Chondrocyte (in vitro differentiated cells): ENCODE data around the gene SPINK8. TPM values are rescaled to one million over a fixed set of nuclear protein-coding genes. Genes with fewer than 3 reads are reported as not detected.
"Not testable (repeated sequence)": the region's sequence is repeated elsewhere in the genome, so short reads cannot be mapped to it uniquely, and the experiment has no call there.

Experiments
- DNase-seq: peaks from one replicate; pipeline ENCODE4 v3.0.0; 2021; ENCODE audit warnings: mixed read lengths, low spot score
- H3K27ac Mint-ChIP-seq: one replicate; pipeline ENCODE4 v1.8.0; 2021; ENCODE audit warnings: mild to moderate bottlenecking, moderate library complexity, mixed read lengths; ENCODE audit not compliant: unreplicated experiment
- H3K27me3 Mint-ChIP-seq: 2 replicates; pipeline ENCODE4 v1.8.0; 2021; ENCODE audit warnings: low read depth, mixed read lengths
- H3K36me3 Mint-ChIP-seq: 2 replicates; pipeline ENCODE4 v1.8.0; 2021; ENCODE audit warnings: low read depth, mixed read lengths
- H3K4me1 Mint-ChIP-seq: 2 replicates; pipeline ENCODE4 v1.8.0; 2021; ENCODE audit warnings: low read depth, mild to moderate bottlenecking, mixed read lengths
- H3K4me3 Mint-ChIP-seq: one replicate; pipeline ENCODE4 v1.8.0; 2021; ENCODE audit warnings: mild to moderate bottlenecking, moderate library complexity, mixed read lengths; ENCODE audit not compliant: unreplicated experiment
- H3K9me3 Mint-ChIP-seq: 2 replicates; pipeline ENCODE4 v1.8.0; 2021; ENCODE audit warnings: low read depth, mixed read lengths
- CTCF ChIP-seq: fragments of 200-600 bp; sonication (generic); IDR thresholded peaks from 2 replicates; pipeline ENCODE4 v1.5.0; 2021; ENCODE audit warnings: antibody characterized with exemption, mild to moderate bottlenecking, moderate library complexity
- long read RNA-seq: library from polyadenylated mRNA; stranded (forward); transcript quantifications from one replicate; pipeline ENCODE4 v2.0.0, GENCODE V29; 2021
- total RNA-seq: library from RNA; stranded (reverse); gene quantifications from 3 replicates; pipeline ENCODE4 v1.2.1, GENCODE V29; 2021

The SPINK8 gene
- not detected in 3 replicates for total RNA-seq
- long read RNA-seq, result 0 reads

GRCh38 chr3:48333346-48334245, at the start of gene SPINK8:
SPINK8 (minus strand) TSS chr3:48333661; CDS start chr3:48328341, 5,320 bp downstream.
- not testable (repeated sequence) for H3K36me3 Mint-ChIP-seq, H3K4me1 Mint-ChIP-seq, H3K9me3 Mint-ChIP-seq, H3K4me3 Mint-ChIP-seq, DNase-seq, H3K27ac Mint-ChIP-seq
- peaks cover 14% of the 10 kb centered on the region for H3K27me3 Mint-ChIP-seq

GRCh38 chr3:48372862-48373435, 39.5 kb upstream of the SPINK8 start:
- no peak for DNase-seq
- no peaks in the 10 kb centered on the region for H3K4me1 Mint-ChIP-seq
- H3K27ac Mint-ChIP-seq, result no peak overlapping the region

GRCh38 chr3:48372377-48372770, 38.9 kb upstream of the SPINK8 start:
- no peaks in the 10 kb centered on the region for H3K9me3 Mint-ChIP-seq
- no peak for DNase-seq
- no peak overlapping the region for H3K27ac Mint-ChIP-seq
- peaks cover 6% of the 10 kb centered on the region for H3K27me3 Mint-ChIP-seq
- no peaks in the 10 kb centered on the region for H3K4me1 Mint-ChIP-seq
- no peaks in the 10 kb centered on the region for H3K36me3 Mint-ChIP-seq
- TF ChIP-seq CTCF, result no peak
- H3K4me3 Mint-ChIP-seq, result no peak overlapping the region

More at GRCh38 chr3:48372862-48373435, 39.5 kb upstream of the SPINK8 start:
- H3K4me3 Mint-ChIP-seq, result no peak overlapping the region
- no peaks in the 10 kb centered on the region for H3K9me3 Mint-ChIP-seq
- peaks cover 9% of the 10 kb centered on the region for H3K27me3 Mint-ChIP-seq
- no peaks in the 10 kb centered on the region for H3K36me3 Mint-ChIP-seq
- no peak for TF ChIP-seq CTCF

GRCh38 chr3:48371651-48372376, 38.4 kb upstream of the SPINK8 start, which contains the start of gene FBXW12:
FBXW12 (plus strand) TSS chr3:48372219; CDS start chr3:48372768, 549 bp downstream.
- DNase-seq, result no peak
- Mint-ChIP-seq H3K9me3 (no peaks in the 10 kb centered on the region), H3K4me3 (no peak within 1 kb of the TSS), H3K36me3 (no peaks in the 10 kb centered on the region), H3K4me1 (no peaks in the 10 kb centered on the region), H3K27ac (no peak within 1 kb of the TSS), H3K27me3 (peaks cover 4% of the 10 kb centered on the region)
- no peak for TF ChIP-seq CTCF

- H3K4me1 Mint-ChIP-seq, result no peaks in the 10 kb centered on the region
- peaks cover 6% of the 10 kb centered on the region for H3K27me3 Mint-ChIP-seq
- H3K27ac Mint-ChIP-seq, result no peak overlapping the region
- no peak overlapping the region for H3K4me3 Mint-ChIP-seq
- H3K9me3 Mint-ChIP-seq, result no peaks in the 10 kb centered on the region
- DNase-seq, result no peak
- no peak for TF ChIP-seq CTCF
- no peaks in the 10 kb centered on the region for H3K36me3 Mint-ChIP-seq
These were observed 36.9 kb upstream of the SPINK8 start for GRCh38 chr3:48370333-48370713.
